SK-N-SH (cell line): Measurements from ENCODE around the gene TRIM15. TPM values are rescaled to one million over a fixed set of nuclear protein-coding genes. Genes with fewer than 3 reads are reported as not detected.

Experiments
- CTCF ChIA-PET: fragments of 300-600, 350-600 bp; formaldehyde crosslinking; extraction: SDS; loops from one replicate; lab custom pipeline; 2021; lab: Yijun Ruan, JAX
- POLR2A ChIA-PET: fragments of 350-600 bp; sonication (Branson Sonifier 250); formaldehyde crosslinking; extraction: SDS; loops from one replicate; lab custom pipeline; 2020; ENCODE audit warnings: antibody characterized with exemption, inconsistent platforms; lab: Yijun Ruan, JAX
- DNase-seq: peaks from one replicate; pipeline ENCODE4 v3.0.0; 2012
- H2AFZ ChIP-seq: fragments of 200-600 bp; sonication (generic); 2 replicates; pipeline ENCODE4 v1.8.1; 2016; ENCODE audit warnings: antibody characterized with exemption, mild to moderate bottlenecking, low read depth
- H3F3A ChIP-seq: fragments of 200-600 bp; sonication (generic); replicated peaks from 2 replicates; pipeline ENCODE3; 2016; ENCODE audit warnings: antibody characterized with exemption, mild to moderate bottlenecking; ENCODE audit not compliant: insufficient read depth
- H3K27ac ChIP-seq, 2 experiments: fragments of 200-500 bp in 1 of 2; fragments of 200-600 bp in 1 of 2; sonication (Bioruptor generic) in 1 of 2; sonication (generic), shearing (Covaris generic) in 1 of 2; 2 replicates each; pipeline versions ENCODE4 v1.5.1 to v1.6.1; 2014 to 2016; ENCODE audit warnings: low read depth in 2 of 2, inconsistent platforms in 1 of 2, low read length in 1 of 2, mild to moderate bottlenecking in 1 of 2, mixed read lengths in 1 of 2
- H3K27me3 ChIP-seq: fragments of 200-600 bp; sonication (generic), shearing (Covaris generic); 2 replicates; pipeline ENCODE4 v1.6.1; 2016; ENCODE audit warnings: mixed run types; ENCODE audit not compliant: insufficient read depth
- H3K36me3 ChIP-seq, 2 experiments: fragments of 200-500 bp in 1 of 2; fragments of 200-600 bp in 1 of 2; sonication (Bioruptor generic) in 1 of 2; sonication (generic) in 1 of 2; replicated peaks in 1 of 2; 2 replicates each; pipeline versions ENCODE3 to v1.5.1; 2014 to 2016; ENCODE audit warnings: low read length in 1 of 2, mild to moderate bottlenecking in 1 of 2; ENCODE audit not compliant: insufficient read depth in 2 of 2, control insufficient read depth in 1 of 2
- H3K4me1 ChIP-seq, 2 experiments: fragments of 200-500 bp in 1 of 2; fragments of 200-600 bp in 1 of 2; sonication (Bioruptor generic) in 1 of 2; sonication (generic), shearing (Covaris generic) in 1 of 2; 2 replicates each; pipeline versions ENCODE4 v1.5.1 to v1.6.1; 2014 to 2016; ENCODE audit warnings: low read depth in 1 of 2, low read length in 1 of 2, mixed run types in 1 of 2; ENCODE audit not compliant: insufficient read depth in 2 of 2, control insufficient read depth in 1 of 2
- H3K4me2 ChIP-seq: fragments of 200-600 bp; sonication (generic), shearing (Covaris generic); 2 replicates; pipeline ENCODE4 v1.6.1; 2017; ENCODE audit warnings: mixed run types
- H3K4me3 ChIP-seq, 2 experiments: fragments of 200-500 bp in 1 of 2; fragments of 200-600 bp in 1 of 2; sonication (Bioruptor generic) in 1 of 2; sonication (generic), shearing (Covaris generic) in 1 of 2; 2 replicates each; pipeline versions ENCODE4 v1.5.1 to v1.8.1; 2014 to 2016; ENCODE audit warnings: low read depth in 2 of 2, inconsistent platforms in 1 of 2, low read length in 1 of 2, mild to moderate bottlenecking in 1 of 2, mixed read lengths in 1 of 2, moderate library complexity in 1 of 2
- H3K79me2 ChIP-seq: fragments of 200-600 bp; sonication (generic); 2 replicates; pipeline ENCODE4 v1.8.1; 2017; ENCODE audit warnings: mild to moderate bottlenecking; ENCODE audit not compliant: insufficient read depth
- H3K9ac ChIP-seq: fragments of 200-600 bp; sonication (generic); 2 replicates; pipeline ENCODE4 v1.6.1; 2017; ENCODE audit warnings: mixed run types
- H3K9me2 ChIP-seq: fragments of 200-600 bp; sonication (generic); 2 replicates; pipeline ENCODE4 v1.6.1; 2017; ENCODE audit warnings: mixed run types
- H3K9me3 ChIP-seq: fragments of 200-600 bp; sonication (generic); 2 replicates; pipeline ENCODE4 v1.6.1; 2017; ENCODE audit warnings: mixed run types, mild to moderate bottlenecking, moderate library complexity
- H4K20me1 ChIP-seq: fragments of 200-600 bp; sonication (generic); 2 replicates; pipeline ENCODE4 v1.6.1; 2017; ENCODE audit warnings: mild to moderate bottlenecking, mixed run types; ENCODE audit not compliant: insufficient read depth
- CHD2 ChIP-seq: fragments of 150-350 bp; IDR thresholded peaks from 2 replicates; pipeline ENCODE4 v1.6.1; 2018; ENCODE audit warnings: low read length; ENCODE audit not compliant: partially characterized antibody
- ELF1 ChIP-seq: IDR thresholded peaks from 2 replicates; pipeline ENCODE4 v1.4.0; 2012
- EP300 ChIP-seq, 2 experiments: IDR thresholded peaks; 2 replicates each; pipeline versions ENCODE4 v1.4.0 to v1.6.1; 2012; ENCODE audit warnings: borderline replicate concordance in 1 of 2, low read depth in 1 of 2, low read length in 1 of 2
- FOSL2 ChIP-seq: IDR thresholded peaks from 2 replicates; pipeline ENCODE4 v1.4.0; 2012; ENCODE audit warnings: low read depth, mild to moderate bottlenecking, moderate library complexity, borderline replicate concordance
- FOXJ3 ChIP-seq: sonication (generic); formaldehyde crosslinking; IDR thresholded peaks from 2 replicates; pipeline ENCODE4 v1.5.1; 2020; ENCODE audit warnings: mild to moderate bottlenecking, missing genetic modification reagents
- JUND ChIP-seq: IDR thresholded peaks from 2 replicates; pipeline ENCODE4 v1.4.0; 2012
- MEF2A ChIP-seq: IDR thresholded peaks from 2 replicates; pipeline ENCODE4 v1.4.0; 2012; ENCODE audit warnings: low read depth, borderline replicate concordance
- MXI1 ChIP-seq: IDR thresholded peaks from 2 replicates; pipeline ENCODE4 v1.6.1; 2012; ENCODE audit warnings: mild to moderate bottlenecking, low read depth, low read length, improper control_type of control experiment
- NFIC ChIP-seq: IDR thresholded peaks from 2 replicates; pipeline ENCODE4 v1.4.0; 2012; ENCODE audit warnings: borderline replicate concordance
- NRF1 ChIP-seq: IDR thresholded peaks from 2 replicates; pipeline ENCODE4 v1.6.1; 2012; ENCODE audit warnings: low read depth, mild to moderate bottlenecking, low read length
- POLR2AphosphoS5 ChIP-seq: IDR thresholded peaks from 2 replicates; pipeline ENCODE4 v1.6.1; 2012; ENCODE audit warnings: low read depth, low read length
- RAD21 ChIP-seq: IDR thresholded peaks from 2 replicates; pipeline ENCODE4 v1.6.1; 2012; ENCODE audit warnings: mild to moderate bottlenecking, low read length
- RFX5 ChIP-seq: IDR thresholded peaks from 2 replicates; pipeline ENCODE4 v1.6.1; 2012; ENCODE audit warnings: mild to moderate bottlenecking, improper control_type of control experiment, low read length
- RXRA ChIP-seq: IDR thresholded peaks from 2 replicates; pipeline ENCODE4 v1.4.0; 2012; ENCODE audit warnings: low read depth, mild to moderate bottlenecking, borderline replicate concordance
- SMC3 ChIP-seq: IDR thresholded peaks from 2 replicates; pipeline ENCODE4 v1.6.1; 2012; ENCODE audit warnings: low read depth, low read length, improper control_type of control experiment
- TCF12 ChIP-seq: IDR thresholded peaks from 2 replicates; pipeline ENCODE4 v1.4.0; 2012
- TEAD4 ChIP-seq: IDR thresholded peaks from 2 replicates; pipeline ENCODE4 v1.4.0; 2012; ENCODE audit warnings: mild to moderate bottlenecking, borderline replicate concordance; ENCODE audit not compliant: insufficient read depth
- YY1 ChIP-seq: IDR thresholded peaks from 2 replicates; pipeline ENCODE4 v1.4.0; 2012; ENCODE audit warnings: low read depth, mild to moderate bottlenecking
- WGBS: methylation state at CpG from one replicate; pipeline ENCODE4 v1.1.6; 2017; ENCODE audit warnings: low lambda C conversion rate; 5-methylcytosine and 5-hydroxymethylcytosine counted together
- polyA plus RNA-seq, 3 experiments: library from polyadenylated mRNA; depleted of rRNA; stranded (reverse); fragments of >200 nt; gene quantifications; 2 replicates each; pipeline ENCODE4 v1.2.3, GENCODE V29; 2012
- TF ChIP-seq, protein P1 (sequence below): IDR thresholded peaks from 2 replicates; pipeline ENCODE4; 2012
- TF ChIP-seq, protein P2 (sequence below): fragments of 200-600 bp; sonication (generic); IDR thresholded peaks from 2 replicates; pipeline ENCODE4 v1.6.1; 2017; ENCODE audit warnings: antibody characterized with exemption, mild to moderate bottlenecking, moderate library complexity
- TF ChIP-seq, protein P3 (sequence below): IDR thresholded peaks from 2 replicates; pipeline ENCODE4 v1.4.0; 2012; ENCODE audit warnings: low read depth, borderline replicate concordance
- TF ChIP-seq, protein P4 (sequence below): fragments of 150-350 bp; IDR thresholded peaks from 2 replicates; pipeline ENCODE4 v1.6.1; 2017; ENCODE audit warnings: antibody characterized with exemption, low read length, low read depth, borderline replicate concordance
- TF ChIP-seq, protein P5 (sequence below): fragments of 150-350 bp; IDR thresholded peaks from 2 replicates; pipeline ENCODE4 v1.6.1; 2016; ENCODE audit warnings: mild to moderate bottlenecking, low read depth, low read length

The TRIM15 gene
- polyA plus RNA-seq, 1 of the 3 experiments (the other 2 are of a cell fraction), result not detected

DNA sequence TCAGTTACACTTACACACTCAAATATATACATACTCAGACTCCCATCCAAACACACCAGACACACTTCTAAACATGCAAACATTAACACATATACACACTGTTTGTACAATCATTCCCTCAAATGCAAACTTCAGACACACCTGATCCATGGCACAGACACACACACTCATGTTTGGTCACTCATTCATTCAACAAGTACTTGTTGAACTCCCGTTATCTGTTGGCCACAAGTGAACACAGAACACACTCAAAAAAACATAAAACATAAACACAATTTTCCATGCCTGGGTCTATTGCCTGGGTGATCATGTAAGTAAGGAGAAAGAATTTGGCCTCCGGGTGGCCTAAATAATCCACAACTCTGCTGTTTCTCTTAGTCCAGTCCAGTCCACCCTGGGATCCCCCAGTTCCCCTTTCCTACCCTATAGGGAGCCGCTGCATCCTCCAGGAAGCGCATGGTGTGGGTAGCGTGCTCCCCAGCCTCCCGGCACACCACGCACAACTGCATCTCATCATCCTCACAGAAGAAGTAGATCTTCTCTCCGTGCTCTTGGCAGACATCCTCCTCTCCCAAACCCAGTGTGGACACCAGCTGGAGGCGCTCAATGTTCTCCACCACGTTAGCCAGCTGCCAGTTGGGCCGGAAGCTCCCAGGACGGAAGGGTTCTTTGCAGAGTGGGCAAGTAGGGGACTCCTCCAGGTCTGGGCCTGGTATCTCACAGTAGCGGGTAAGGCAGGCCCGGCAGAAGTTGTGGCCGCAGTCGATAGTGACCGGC is 3.1 kb upstream of the TRIM15 start (continued):
- TF ChIP-seq, protein P1, sequence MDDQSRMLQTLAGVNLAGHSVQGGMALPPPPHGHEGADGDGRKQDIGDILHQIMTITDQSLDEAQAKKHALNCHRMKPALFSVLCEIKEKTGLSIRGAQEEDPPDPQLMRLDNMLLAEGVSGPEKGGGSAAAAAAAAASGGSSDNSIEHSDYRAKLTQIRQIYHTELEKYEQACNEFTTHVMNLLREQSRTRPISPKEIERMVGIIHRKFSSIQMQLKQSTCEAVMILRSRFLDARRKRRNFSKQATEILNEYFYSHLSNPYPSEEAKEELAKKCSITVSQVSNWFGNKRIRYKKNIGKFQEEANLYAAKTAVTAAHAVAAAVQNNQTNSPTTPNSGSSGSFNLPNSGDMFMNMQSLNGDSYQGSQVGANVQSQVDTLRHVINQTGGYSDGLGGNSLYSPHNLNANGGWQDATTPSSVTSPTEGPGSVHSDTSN, result no peak
- TF ChIP-seq, protein P2, sequence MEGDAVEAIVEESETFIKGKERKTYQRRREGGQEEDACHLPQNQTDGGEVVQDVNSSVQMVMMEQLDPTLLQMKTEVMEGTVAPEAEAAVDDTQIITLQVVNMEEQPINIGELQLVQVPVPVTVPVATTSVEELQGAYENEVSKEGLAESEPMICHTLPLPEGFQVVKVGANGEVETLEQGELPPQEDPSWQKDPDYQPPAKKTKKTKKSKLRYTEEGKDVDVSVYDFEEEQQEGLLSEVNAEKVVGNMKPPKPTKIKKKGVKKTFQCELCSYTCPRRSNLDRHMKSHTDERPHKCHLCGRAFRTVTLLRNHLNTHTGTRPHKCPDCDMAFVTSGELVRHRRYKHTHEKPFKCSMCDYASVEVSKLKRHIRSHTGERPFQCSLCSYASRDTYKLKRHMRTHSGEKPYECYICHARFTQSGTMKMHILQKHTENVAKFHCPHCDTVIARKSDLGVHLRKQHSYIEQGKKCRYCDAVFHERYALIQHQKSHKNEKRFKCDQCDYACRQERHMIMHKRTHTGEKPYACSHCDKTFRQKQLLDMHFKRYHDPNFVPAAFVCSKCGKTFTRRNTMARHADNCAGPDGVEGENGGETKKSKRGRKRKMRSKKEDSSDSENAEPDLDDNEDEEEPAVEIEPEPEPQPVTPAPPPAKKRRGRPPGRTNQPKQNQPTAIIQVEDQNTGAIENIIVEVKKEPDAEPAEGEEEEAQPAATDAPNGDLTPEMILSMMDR, result no peak
- TF ChIP-seq RXRA (no peak), EP300 (IDR thresholded peaks at IDR 0.05; ENCODE audit: borderline replicate concordance in 1 of 2, low read depth in 1 of 2, low read length in 1 of 2) (no peak), TEAD4 (no peak), YY1 (no peak), MXI1 (no peak), ELF1 (no peak), NFIC (no peak)
- TF ChIP-seq, protein P3, sequence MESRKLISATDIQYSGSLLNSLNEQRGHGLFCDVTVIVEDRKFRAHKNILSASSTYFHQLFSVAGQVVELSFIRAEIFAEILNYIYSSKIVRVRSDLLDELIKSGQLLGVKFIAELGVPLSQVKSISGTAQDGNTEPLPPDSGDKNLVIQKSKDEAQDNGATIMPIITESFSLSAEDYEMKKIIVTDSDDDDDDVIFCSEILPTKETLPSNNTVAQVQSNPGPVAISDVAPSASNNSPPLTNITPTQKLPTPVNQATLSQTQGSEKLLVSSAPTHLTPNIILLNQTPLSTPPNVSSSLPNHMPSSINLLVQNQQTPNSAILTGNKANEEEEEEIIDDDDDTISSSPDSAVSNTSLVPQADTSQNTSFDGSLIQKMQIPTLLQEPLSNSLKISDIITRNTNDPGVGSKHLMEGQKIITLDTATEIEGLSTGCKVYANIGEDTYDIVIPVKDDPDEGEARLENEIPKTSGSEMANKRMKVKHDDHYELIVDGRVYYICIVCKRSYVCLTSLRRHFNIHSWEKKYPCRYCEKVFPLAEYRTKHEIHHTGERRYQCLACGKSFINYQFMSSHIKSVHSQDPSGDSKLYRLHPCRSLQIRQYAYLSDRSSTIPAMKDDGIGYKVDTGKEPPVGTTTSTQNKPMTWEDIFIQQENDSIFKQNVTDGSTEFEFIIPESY, result no peak
- TF ChIP-seq, protein P4, sequence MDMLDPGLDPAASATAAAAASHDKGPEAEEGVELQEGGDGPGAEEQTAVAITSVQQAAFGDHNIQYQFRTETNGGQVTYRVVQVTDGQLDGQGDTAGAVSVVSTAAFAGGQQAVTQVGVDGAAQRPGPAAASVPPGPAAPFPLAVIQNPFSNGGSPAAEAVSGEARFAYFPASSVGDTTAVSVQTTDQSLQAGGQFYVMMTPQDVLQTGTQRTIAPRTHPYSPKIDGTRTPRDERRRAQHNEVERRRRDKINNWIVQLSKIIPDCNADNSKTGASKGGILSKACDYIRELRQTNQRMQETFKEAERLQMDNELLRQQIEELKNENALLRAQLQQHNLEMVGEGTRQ, result no peak

DNA sequence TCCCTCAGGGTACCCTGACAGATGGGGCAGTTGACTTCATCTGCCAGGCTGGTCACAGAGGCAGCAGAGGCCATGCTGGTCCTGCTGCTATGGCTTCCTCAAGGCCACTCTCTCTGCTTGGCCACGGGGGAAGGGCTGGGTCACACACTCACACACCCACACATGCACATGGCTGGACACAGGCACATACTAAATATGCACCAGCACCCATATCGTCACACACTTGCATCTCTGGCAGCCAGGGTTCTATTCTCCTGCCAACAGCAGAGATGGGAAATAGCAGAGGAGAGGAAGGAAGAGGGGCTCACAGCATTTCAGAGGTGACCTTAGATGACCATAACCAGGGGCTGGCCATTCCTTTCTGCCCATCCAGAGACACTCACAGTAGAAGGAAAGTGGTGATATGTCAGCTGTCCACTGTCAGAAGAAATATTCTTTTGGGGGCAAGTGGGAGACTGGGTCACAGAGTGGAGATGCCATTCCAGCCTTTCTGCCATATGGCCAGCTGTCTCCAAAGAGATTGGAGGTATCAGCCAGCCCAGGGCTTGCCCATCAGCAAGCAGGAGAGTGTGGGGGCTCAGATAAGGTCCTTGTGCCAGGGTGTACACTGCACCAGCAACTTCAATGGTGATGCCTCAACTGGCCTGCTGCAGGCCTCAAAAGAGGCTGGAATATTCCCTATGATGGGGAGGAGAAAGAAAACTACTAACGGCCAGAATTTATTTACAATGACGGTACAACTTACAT is 2.4 kb upstream of the TRIM15 start, which contains the start of gene TRIM10:
Gene TRIM10 (minus strand): TSS at position 427 of the 747 bp plus-strand sequence. CDS start 353 bp downstream, at position 74.
- DNase-seq, result no peak
- Histone ChIP-seq H3F3A (no peaks in the 10 kb centered on the region), H3K27ac (no peak within 1 kb of the TSS), H3K27me3 (peaks cover 55% of the 10 kb centered on the region; the same call in 1 of the 2 replicates), H3K79me2 (no peaks in the 10 kb centered on the region), H3K9me3 (no peaks in the 10 kb centered on the region), H3K36me3 (no peaks in the 10 kb centered on the region), H4K20me1 (no peaks in the 10 kb centered on the region), H3K4me2 (no peak within 1 kb of the TSS), H3K9me2 (no peaks in the 10 kb centered on the region), H3K4me1 (no peaks in the 10 kb centered on the region; a peak in 1 of 4 replicates), H2AFZ (no peak within 1 kb of the TSS), H3K4me3 (no peak within 1 kb of the TSS), H3K9ac (no peak within 1 kb of the TSS)
- POLR2A ChIA-PET, result no interaction called here
- WGBS, result 76% methylated on average over 3 of the region's 4 CpGs
- CTCF ChIA-PET, result no interaction called here
- no peak for TF ChIP-seq SMC3
- TF ChIP-seq, protein P5, sequence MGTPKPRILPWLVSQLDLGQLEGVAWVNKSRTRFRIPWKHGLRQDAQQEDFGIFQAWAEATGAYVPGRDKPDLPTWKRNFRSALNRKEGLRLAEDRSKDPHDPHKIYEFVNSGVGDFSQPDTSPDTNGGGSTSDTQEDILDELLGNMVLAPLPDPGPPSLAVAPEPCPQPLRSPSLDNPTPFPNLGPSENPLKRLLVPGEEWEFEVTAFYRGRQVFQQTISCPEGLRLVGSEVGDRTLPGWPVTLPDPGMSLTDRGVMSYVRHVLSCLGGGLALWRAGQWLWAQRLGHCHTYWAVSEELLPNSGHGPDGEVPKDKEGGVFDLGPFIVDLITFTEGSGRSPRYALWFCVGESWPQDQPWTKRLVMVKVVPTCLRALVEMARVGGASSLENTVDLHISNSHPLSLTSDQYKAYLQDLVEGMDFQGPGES, result no peak
- TF ChIP-seq, protein P4, result no peak
- no peak for TF ChIP-seq RXRA
- no peak for TF ChIP-seq TCF12
- no peak for TF ChIP-seq JUND
- TF ChIP-seq FOXJ3 (CRISPR knock-in tag), result no peak
- no peak for TF ChIP-seq ELF1
- TF ChIP-seq POLR2AphosphoS5, result no peak
- TF ChIP-seq MEF2A, result no peak
- TF ChIP-seq FOSL2, result no peak
- no peak for TF ChIP-seq CHD2
- no peak for TF ChIP-seq RFX5
- TF ChIP-seq RAD21, result no peak
- TF ChIP-seq NRF1, result no peak
- TF ChIP-seq MXI1, result no peak
